Activated CD4-positive, alpha-beta T cell treated with anti-CD3 and anti-CD28 coated beads, Interleukin-2, amount 10 ng/mL, durations not matched to agents 24 days and 14 days (primary cell): ENCODE measurements around the gene HOOK2. TPM values are rescaled to one million over a fixed set of nuclear protein-coding genes. Genes with fewer than 3 reads are reported as not detected.
A peak's percentile ranks its signal among the peaks of the same experiment; 100 is the strongest.

Experiments used
- DNase-seq: peaks from one replicate; pipeline ENCODE4 v3.0.0; 2022
- H3K27ac Mint-ChIP-seq: one replicate; pipeline ENCODE4 v1.8.0; 2022; ENCODE audit warnings: mild to moderate bottlenecking, mixed read lengths
- H3K27me3 Mint-ChIP-seq: one replicate; pipeline ENCODE4 v1.8.0; 2022; ENCODE audit warnings: mixed read lengths
- H3K36me3 Mint-ChIP-seq: one replicate; pipeline ENCODE4 v1.8.0; 2022; ENCODE audit warnings: low read depth, mild to moderate bottlenecking, mixed read lengths
- H3K4me1 Mint-ChIP-seq: one replicate; pipeline ENCODE4 v1.8.0; 2021; ENCODE audit warnings: mixed read lengths
- H3K4me3 Mint-ChIP-seq: one replicate; pipeline ENCODE4 v1.8.0; 2022; ENCODE audit warnings: mild to moderate bottlenecking, moderate library complexity, mixed read lengths
- H3K9me3 Mint-ChIP-seq: one replicate; pipeline ENCODE4 v1.8.0; 2021; ENCODE audit warnings: mixed read lengths
- intact Hi-C: fragments of 100-400 bp; cut with micrococcal nuclease; formaldehyde crosslinking; loops from one replicate; pipeline ENCODE4 v1.15.1; 2023
- total RNA-seq: library from RNA; stranded (reverse); gene quantifications from 2 replicates; pipeline ENCODE4 v1.2.3, GENCODE V29; 2022

Gene HOOK2
- total RNA-seq, 1 donor from 2014 or later, result 17.8 TPM

DNA sequence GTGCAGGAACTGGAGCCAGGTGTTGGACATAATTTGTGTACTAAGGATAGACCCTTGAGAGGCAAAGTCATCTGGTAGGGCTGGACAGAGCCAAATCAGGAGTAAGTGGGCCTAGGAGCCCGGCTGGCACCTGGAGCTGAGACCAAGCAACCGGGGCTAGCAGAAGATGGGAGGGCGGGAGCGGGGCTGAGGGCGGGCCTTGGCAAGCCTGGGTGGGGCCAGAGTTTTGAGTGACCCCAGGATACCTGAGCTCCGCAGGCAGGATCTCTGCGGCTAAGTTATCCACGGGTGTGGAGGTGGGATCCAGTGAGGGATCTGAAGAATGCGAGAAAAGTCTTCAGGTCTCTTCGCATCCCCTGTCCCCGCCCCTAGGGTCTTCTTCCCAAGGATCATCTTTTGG lies 8.2 kb downstream of the HOOK2 start:
- no peak overlapping the region for H3K27ac Mint-ChIP-seq
- peaks cover 3% of the 10 kb centered on the region for H3K4me1 Mint-ChIP-seq
- intact Hi-C loops, result loop anchor here (2.0 kb wide), 1 partner anchor 80 kb away; no protein-coding TSS in a partner anchor
- H3K36me3 Mint-ChIP-seq, result no peaks in the 10 kb centered on the region
- no peak for DNase-seq
- H3K27me3 Mint-ChIP-seq, result no peaks in the 10 kb centered on the region
- H3K9me3 Mint-ChIP-seq, result no peaks in the 10 kb centered on the region
- no peak overlapping the region for H3K4me3 Mint-ChIP-seq

DNA sequence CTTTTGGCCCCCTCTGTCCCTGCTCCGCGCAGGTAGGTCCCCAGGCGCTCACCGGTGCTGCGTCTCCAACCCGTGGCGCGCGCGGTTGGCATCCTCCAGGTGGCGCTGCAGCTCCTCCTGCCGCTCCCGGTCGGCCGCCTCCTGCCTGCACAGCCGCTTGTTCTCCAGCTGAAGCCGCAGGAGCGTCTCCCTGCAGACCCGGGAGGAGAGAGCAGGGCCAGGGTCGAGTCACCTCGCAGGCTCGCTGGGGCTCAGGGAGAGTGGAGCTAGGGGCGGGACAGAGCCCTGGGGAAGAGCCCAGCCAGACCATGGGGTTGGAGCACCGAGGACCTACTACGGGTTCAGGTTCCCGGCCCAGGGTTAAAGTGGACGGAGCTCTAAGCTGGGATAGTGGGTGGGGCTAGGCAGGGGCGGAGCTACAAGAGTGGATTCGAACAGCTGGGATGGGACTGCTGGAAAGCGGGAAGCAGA lies 9.3 kb downstream of the HOOK2 start:
- no peaks in the 10 kb centered on the region for H3K36me3 Mint-ChIP-seq

DNA sequence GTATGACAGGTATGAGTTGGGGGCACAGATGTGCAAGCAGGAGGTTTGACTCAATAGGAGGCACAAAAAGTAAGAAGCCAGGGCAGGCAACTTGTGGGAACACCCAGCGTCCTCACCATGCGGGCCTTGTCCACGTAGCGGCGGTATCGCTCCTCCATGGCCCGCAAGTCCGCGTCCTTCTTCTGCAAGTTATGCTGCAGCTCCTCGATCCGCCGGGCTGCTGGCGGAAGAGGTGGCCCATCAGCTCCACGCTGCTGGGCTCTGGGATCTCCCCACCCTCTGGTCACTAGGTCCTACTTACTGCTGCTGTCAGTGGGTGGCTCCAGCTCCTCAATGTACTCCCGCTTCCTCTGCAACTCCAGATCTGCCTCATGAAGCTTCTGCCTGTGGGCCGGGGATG lies 10.7 kb downstream of the HOOK2 start:
- intact Hi-C loops, result no loop called here
- H3K27ac Mint-ChIP-seq, result no peak overlapping the region

More for the DNA sequence above, 9.3 kb downstream of the HOOK2 start:
- no peaks in the 10 kb centered on the region for H3K9me3 Mint-ChIP-seq
- H3K4me3 Mint-ChIP-seq, result peak overlapping the region; percentile 70
- no peaks in the 10 kb centered on the region for H3K27me3 Mint-ChIP-seq
- no peak overlapping the region for H3K27ac Mint-ChIP-seq
- H3K4me1 Mint-ChIP-seq, result peaks cover 3% of the 10 kb centered on the region
- peak; percentile 96 for DNase-seq
- intact Hi-C loops, result loop anchor here (1.0 to 2.0 kb wide), 2 partner anchors 30 to 81 kb away; no protein-coding TSS in a partner anchor

DNA sequence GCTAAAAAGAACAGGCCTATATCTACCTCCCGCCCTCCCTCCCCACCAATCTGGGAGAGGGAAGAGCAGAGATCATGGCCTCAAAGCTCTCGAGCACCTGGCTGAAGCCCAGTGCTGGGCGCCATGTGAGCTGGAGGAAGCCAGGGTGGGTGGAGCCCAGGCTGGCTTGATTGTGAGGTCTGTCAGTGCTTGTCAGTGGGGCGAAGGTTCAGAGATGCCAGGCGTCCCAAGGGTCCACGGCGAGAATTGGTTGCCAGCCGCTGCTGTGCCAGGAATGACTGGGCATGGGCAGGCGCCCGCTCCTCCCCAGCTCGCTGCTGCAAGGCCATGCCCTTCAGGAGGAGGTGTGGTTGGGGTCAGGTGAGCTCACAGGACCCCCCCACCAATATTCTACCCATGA lies 12.3 kb downstream of the HOOK2 start:
- Mint-ChIP-seq H3K36me3 (no peaks in the 10 kb centered on the region), H3K4me3 (no peak overlapping the region), H3K27ac (no peak overlapping the region), H3K9me3 (no peaks in the 10 kb centered on the region), H3K4me1 (peaks cover 6% of the 10 kb centered on the region), H3K27me3 (peaks cover 2% of the 10 kb centered on the region)
- intact Hi-C loops, result no loop called here
- DNase-seq, result no peak

More for the DNA sequence above, 10.7 kb downstream of the HOOK2 start:
- H3K4me1 Mint-ChIP-seq, result peaks cover 4% of the 10 kb centered on the region
- no peaks in the 10 kb centered on the region for H3K9me3 Mint-ChIP-seq
- no peaks in the 10 kb centered on the region for H3K36me3 Mint-ChIP-seq
- DNase-seq, result no peak
- H3K4me3 Mint-ChIP-seq, result no peak overlapping the region
- H3K27me3 Mint-ChIP-seq, result no peaks in the 10 kb centered on the region

DNA sequence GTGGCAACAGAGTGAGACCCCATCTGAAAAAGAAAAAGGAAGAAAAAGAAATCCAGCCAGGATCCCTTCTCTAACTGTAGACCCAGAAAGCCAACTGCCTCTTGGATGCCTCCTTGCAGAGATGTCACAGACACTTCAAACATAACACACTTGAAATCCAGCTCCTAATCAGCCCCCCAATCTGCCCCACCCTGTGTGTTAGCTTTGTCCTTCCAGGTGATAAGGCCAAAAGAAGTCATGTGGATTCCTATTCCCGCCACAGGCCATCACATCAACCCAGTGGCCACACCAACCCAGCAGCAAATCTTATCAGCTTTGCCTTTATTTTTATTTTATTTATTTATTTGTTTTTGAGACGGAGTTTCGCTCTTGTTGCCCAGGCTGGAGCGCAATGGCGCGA lies 15.7 kb downstream of the HOOK2 start:
- no peak overlapping the region for H3K4me3 Mint-ChIP-seq
- no peaks in the 10 kb centered on the region for H3K9me3 Mint-ChIP-seq
- DNase-seq, result no peak
- peaks cover 4% of the 10 kb centered on the region for H3K27me3 Mint-ChIP-seq
- H3K4me1 Mint-ChIP-seq, result peaks cover 8% of the 10 kb centered on the region
- intact Hi-C loops, result loop anchor here (1.0 kb wide), 1 partner anchor 37 kb away; no protein-coding TSS in a partner anchor
- H3K27ac Mint-ChIP-seq, result no peak overlapping the region
- no peaks in the 10 kb centered on the region for H3K36me3 Mint-ChIP-seq

DNA sequence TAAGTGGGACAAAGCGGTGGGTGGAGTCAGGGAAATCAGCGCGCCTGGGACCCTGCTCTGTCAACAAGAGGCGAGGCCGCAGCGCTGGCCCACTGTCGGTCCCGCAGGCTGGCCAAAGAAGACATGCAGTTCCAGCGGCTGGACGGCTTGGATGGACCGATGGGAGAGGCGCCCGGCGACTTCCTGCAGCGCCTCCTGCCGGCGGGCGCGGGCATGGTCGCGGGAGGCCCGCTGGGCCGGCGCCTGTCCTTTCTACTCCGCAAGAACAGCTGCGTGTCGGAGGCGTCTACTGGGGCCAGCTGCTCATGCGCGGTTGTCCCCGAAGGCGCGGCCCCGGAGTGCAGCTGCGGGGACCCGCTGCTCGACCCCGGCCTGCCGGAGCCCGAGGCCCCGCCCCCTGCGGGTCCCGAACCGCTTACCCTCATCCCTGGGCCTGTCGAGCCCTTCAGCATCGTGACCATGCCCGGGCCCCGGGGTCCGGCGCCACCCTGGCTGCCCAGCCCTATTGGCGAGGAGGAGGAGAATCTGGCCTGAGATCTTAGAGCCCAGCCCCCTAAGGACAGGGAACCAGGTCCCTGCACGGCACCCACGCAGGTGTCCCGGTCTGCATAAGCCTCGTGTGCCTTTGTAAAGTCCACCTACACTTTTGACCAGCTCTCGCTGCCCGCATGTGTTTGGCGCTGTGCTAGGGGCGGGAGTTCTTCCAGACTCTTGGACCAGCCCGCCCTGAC lies 17.6 kb downstream of the HOOK2 start:
- Mint-ChIP-seq H3K27ac (no peak overlapping the region), H3K36me3 (no peaks in the 10 kb centered on the region), H3K27me3 (peaks cover 8% of the 10 kb centered on the region), H3K4me3 (peak overlapping the region; percentile 75), H3K4me1 (peaks cover 8% of the 10 kb centered on the region), H3K9me3 (no peaks in the 10 kb centered on the region)
- intact Hi-C loops, result loop anchor here (1.0 kb wide), 1 partner anchor 40 kb away; no protein-coding TSS in a partner anchor
- peak; percentile 93 for DNase-seq

DNA sequence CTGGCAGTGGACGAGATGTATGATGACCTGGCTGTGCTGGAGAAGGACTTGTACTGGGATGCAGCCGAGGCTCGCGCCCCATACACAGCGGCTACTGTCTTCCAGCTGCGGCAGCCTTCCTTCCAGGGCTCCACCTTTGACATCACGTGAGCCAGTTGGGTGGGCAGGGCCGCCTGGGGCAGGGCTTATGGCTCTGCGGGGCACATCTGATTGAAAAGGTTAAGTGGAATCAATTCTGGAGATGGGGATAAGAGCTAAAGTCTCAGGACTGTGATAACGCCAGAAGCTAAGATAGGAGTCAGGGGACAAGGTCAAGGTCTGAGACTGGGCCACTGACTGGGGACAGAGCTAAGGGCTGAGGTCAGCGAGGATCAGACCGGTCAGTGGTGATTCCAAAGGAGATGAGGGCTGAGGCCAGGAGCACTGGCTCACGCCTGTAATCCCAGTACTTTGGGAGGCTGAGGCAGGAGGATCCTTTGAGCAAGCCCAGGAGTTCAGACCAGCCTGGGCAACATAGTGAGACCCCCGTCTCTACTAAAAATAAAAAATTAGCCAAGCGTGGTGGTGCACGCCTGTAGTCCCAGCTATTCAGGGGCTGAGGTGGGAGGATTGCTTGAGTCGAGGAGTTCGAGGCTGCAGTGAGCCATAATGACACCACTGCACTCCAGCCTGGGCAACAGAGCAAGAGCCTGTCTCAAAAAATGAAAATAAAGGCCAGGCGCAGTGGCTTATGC lies 19.0 kb downstream of the HOOK2 start:
- H3K36me3 Mint-ChIP-seq, result no peaks in the 10 kb centered on the region
- intact Hi-C loops, result no loop called here
- H3K4me1 Mint-ChIP-seq, result peaks cover 8% of the 10 kb centered on the region
- H3K9me3 Mint-ChIP-seq, result no peaks in the 10 kb centered on the region
- no peak overlapping the region for H3K4me3 Mint-ChIP-seq
- no peak for DNase-seq
- no peak overlapping the region for H3K27ac Mint-ChIP-seq
- peaks cover 13% of the 10 kb centered on the region for H3K27me3 Mint-ChIP-seq

DNA sequence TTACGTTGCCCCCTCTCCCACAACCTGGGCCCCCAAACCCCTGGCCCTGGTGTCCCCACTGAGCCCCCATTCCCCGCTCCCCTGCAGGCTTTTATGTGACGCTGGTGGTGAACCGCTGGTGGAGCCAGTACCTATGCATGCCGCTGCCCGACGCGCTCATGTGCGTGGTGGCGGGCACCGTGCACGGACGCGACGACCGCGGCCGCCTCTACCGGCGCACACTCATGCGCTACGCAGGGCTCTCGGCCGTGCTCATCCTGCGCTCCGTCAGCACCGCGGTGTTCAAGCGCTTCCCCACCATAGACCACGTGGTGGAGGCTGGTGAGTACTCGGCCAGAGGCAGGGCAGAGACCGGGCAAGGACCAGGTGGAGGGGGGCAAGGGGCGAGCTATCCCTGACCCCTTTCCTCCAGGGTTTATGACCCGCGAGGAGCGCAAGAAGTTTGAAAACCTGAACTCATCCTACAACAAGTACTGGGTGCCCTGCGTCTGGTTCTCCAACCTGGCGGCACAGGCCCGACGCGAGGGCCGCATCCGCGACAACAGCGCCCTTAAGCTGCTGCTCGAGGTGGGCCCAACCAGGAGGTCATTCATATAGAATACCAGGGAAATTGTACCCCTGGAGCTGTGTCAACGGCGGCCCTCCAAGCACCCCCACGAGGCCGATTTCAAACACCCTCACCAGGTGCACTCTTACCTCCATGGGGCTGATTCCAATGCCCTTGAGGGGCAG lies 20.7 kb downstream of the HOOK2 start:
- peaks cover 20% of the 10 kb centered on the region for H3K27me3 Mint-ChIP-seq
- intact Hi-C loops, result no loop called here
- no peaks in the 10 kb centered on the region for H3K36me3 Mint-ChIP-seq
- DNase-seq, result no peak
- peaks cover 7% of the 10 kb centered on the region for H3K4me1 Mint-ChIP-seq
- no peak overlapping the region for H3K27ac Mint-ChIP-seq
- no peaks in the 10 kb centered on the region for H3K9me3 Mint-ChIP-seq
- H3K4me3 Mint-ChIP-seq, result no peak overlapping the region

DNA sequence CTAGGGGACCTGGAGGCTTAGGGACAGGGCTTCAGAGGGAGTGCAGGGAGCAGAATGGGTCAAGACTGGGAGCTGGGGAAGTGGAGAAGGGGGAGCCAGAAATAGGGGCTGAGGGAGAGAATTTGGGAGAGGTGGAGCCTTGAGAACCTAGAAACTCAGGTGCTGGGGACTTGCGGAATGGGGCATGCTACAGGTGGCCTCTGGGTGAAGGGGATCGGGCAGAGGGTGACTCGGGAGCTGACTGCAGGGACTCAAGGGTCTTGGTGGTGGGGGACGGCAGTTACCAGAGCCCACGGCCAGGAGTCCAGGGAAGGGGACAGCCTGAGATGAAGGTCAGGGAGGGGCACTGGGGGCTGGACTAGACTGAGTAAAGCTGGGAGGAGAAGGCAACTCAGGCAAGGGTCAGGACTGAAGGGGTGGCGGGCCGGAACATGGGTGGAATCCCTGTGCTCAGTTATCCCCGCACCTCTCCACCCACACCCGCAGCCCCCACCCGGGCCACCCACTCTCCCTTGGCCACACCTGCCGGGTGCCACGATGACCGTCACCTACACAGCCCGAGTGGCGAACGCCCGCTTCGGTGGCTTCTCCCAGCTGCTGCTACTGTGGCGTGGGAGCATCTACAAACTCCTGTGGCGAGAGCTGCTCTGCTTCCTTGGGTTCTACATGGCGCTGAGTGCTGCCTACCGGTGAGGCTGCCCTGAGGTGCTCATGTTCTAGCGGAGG lies 23.1 kb downstream of the HOOK2 start:
- Mint-ChIP-seq H3K4me1 (peaks cover 4% of the 10 kb centered on the region), H3K27me3 (peaks cover 18% of the 10 kb centered on the region), H3K27ac (no peak overlapping the region), H3K36me3 (peaks cover 12% of the 10 kb centered on the region), H3K4me3 (no peak overlapping the region), H3K9me3 (peaks cover 6% of the 10 kb centered on the region)
- intact Hi-C loops, result no loop called here
- DNase-seq, result no peak

DNA sequence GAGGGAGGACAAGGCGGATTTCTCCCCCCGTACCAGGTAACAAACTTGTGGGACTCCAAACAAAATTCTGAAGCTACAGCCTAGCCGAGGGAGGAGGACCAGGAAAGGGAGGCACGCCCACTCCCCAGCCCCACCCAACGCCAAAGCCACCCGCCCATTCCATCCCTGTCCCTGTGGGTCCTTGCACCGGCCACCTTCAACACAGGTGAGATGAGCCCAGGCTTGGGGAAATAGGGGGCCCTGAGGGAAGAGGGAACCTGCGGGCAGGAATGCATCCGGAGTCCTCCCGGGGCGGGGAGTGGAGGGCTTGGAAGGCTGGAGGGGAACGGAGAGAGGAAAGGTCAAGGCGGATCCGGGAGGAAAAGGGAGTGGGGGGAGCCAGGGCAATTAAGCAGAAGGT lies 23.7 kb downstream of the HOOK2 start, which contains the start of gene BEST2:
Gene BEST2 (plus strand): TSS at position 157 of the 400 bp plus-strand sequence. CDS start 802 bp downstream, outside the sequence.
- DNase-seq, result no peak
- Mint-ChIP-seq H3K27me3 (peaks cover 18% of the 10 kb centered on the region), H3K27ac (no peak within 1 kb of the TSS), H3K36me3 (peaks cover 18% of the 10 kb centered on the region), H3K9me3 (peaks cover 6% of the 10 kb centered on the region), H3K4me1 (peaks cover 4% of the 10 kb centered on the region), H3K4me3 (no peak within 1 kb of the TSS)
- intact Hi-C loops, result no loop called here

DNA sequence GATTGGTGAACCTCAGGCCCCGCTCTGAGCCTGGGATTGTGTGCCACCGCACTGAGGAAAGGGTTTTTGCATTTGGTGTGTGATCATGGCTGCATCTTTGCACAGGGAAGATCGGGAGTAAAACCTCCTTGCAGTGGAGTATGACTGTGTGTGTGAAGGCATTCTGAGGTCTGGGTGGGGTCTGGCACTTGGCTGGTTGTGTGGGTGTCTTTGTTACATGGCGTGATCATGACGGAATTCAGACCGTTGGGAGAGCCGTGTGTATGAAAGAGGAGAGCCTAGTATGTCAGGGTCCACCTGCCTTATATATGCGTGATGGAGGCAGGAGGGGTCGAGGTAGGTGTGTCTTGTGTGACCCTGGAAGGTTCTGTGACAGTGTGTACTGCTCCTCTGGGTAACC lies 24.5 kb downstream of the HOOK2 start:
- no peak overlapping the region for H3K27ac Mint-ChIP-seq
- no peak overlapping the region for H3K4me3 Mint-ChIP-seq
- peaks cover 6% of the 10 kb centered on the region for H3K9me3 Mint-ChIP-seq
- peaks cover 4% of the 10 kb centered on the region for H3K4me1 Mint-ChIP-seq
- H3K36me3 Mint-ChIP-seq, result peaks cover 22% of the 10 kb centered on the region
- intact Hi-C loops, result no loop called here
- no peak for DNase-seq
- peaks cover 18% of the 10 kb centered on the region for H3K27me3 Mint-ChIP-seq

DNA sequence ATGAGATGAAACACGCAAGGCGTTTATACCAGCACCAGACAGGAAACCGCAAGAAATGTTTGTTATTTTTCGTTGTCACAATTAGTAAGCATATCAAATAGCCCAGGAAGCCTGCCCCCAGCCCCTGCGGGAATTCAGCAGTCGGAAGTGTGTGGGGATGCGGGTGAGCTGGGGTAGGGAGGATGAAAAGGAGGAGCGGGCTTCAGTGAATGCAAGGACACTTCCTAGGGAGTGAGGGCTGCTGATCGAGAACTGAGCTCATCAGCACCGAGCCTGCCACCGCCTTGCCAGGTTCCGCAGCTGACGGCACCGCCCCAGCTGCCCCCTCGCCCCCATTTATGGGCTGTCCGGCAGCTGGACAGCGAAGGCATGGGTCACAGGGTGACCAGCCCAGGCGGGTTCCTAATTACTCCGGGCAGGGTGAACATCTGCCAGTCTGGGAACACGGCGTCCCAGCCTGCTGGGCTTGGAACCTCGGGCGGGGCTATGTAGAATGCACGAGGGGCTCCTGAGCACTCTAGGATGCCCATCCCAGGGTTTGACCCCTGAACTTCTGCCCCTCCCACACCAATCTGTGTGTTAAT lies 25.3 kb downstream of the HOOK2 start:
- Mint-ChIP-seq H3K4me1 (peaks cover 4% of the 10 kb centered on the region), H3K4me3 (no peak overlapping the region), H3K27me3 (peaks cover 18% of the 10 kb centered on the region), H3K27ac (no peak overlapping the region), H3K36me3 (peaks cover 29% of the 10 kb centered on the region), H3K9me3 (peaks cover 6% of the 10 kb centered on the region)
- no peak for DNase-seq
- intact Hi-C loops, result no loop called here

DNA sequence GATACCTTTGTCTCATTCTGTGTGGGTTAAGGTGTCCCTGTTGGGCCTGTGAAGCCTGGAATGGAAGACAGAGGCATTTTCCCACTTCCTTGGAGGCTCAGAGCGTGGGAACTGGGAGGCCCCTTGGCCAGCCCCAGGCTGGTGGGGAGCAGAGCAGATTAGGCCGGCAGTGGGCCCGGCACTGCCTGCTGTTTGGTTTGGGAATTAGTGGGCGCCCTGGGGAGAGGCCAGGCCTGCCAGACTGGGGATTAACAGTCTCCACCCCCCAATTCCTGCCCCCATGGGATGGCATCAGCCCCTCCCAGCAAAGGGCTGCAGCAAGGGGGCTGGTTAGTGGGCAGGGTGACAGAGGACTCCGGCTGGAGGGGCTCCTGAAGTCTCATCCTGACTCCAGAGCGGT lies 26.9 kb downstream of the HOOK2 start:
- H3K36me3 Mint-ChIP-seq, result peaks cover 35% of the 10 kb centered on the region
- H3K4me3 Mint-ChIP-seq, result no peak overlapping the region
- H3K4me1 Mint-ChIP-seq, result peaks cover 4% of the 10 kb centered on the region
- H3K27ac Mint-ChIP-seq, result no peak overlapping the region
- peaks cover 6% of the 10 kb centered on the region for H3K9me3 Mint-ChIP-seq
- intact Hi-C loops, result no loop called here
- peaks cover 18% of the 10 kb centered on the region for H3K27me3 Mint-ChIP-seq
- no peak for DNase-seq
